Inflammatory macrophage treated with lipopolysaccharide for 4 hours (primary cell): ENCODE measurements around the gene MRC2.

Source experiments
- DNase-seq: peaks from one replicate; pipeline ENCODE4 v3.0.0-alpha.2; 2020

Gene MRC2

DNA sequence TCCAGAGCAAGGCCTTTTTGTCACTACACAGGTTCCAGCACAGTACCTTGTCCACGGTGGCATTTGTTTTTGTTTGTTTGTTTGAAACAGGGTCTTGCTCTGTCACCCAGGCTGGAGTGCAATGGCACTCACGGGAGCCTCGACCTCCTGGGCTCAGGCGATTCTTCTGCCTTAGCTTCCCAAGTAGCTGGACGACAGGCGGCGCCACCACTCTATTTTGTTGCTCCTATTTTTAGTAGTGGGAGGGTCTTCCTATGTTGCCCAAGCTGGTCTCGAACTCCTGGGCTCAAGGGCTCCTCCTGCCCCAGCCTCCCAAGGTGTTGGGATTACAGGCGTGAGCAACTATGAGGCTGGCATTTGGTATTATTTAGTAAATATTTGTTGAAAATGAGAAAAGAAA is 10.3 kb downstream of the MRC2 start:
- no peak for DNase-seq

DNA sequence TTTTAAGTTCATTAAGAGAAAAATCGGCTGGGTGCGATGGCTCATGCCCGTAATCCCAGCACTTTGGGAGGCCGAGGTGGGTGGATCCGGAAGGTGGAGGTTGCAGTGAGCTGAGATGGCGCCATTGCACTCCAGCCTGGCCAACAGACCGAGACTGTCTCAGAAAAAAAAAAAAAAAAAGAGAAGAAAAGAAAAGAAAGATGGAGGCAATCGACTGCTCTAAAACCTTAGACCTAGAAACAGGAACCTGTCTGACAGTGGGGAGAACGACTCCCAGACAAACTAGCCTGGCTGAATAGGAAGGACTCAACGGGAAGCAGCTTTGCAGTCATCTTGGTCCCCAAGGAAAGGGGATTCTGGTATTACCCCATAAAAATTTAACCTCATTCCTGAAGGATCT is 13.7 kb downstream of the MRC2 start:
- peak; percentile 17 for DNase-seq

DNA sequence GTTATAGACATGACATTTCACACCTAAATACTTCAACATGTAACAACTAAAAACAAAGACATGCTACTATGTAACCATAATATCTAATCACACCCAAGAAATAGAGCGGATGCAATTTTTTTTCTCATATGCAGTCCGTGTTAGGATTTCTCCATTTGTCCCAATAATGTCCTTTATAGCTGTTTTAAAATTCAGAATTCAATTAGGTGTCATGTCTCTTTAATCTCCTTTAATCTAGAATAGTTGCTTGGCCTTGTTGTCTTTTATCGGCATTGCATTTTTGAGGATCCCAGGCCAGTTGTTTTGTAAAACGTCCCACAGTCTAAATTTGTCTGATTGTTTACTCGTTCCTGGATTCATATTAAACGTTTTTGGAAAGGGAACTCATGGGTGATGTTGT is 14.5 kb downstream of the MRC2 start:
- no peak for DNase-seq

DNA sequence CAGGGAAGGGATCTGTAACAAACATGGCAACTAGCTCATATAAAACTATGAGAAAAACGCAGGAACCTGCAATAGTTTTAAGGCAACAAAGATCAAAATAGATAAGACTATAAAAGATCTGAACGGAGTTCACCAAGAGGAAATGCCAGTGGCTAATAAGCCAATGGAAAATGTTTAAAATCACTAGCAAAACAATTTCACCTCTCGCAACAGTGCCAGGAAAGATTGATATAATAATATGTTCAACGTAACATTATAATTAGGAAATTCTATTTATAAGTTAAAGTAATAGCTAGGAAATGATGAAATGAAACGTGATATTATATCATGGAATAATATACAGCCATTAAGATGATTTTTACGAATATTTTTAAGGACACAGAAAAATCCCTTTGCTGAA is 16.0 kb downstream of the MRC2 start:
- DNase-seq: no peak

DNA sequence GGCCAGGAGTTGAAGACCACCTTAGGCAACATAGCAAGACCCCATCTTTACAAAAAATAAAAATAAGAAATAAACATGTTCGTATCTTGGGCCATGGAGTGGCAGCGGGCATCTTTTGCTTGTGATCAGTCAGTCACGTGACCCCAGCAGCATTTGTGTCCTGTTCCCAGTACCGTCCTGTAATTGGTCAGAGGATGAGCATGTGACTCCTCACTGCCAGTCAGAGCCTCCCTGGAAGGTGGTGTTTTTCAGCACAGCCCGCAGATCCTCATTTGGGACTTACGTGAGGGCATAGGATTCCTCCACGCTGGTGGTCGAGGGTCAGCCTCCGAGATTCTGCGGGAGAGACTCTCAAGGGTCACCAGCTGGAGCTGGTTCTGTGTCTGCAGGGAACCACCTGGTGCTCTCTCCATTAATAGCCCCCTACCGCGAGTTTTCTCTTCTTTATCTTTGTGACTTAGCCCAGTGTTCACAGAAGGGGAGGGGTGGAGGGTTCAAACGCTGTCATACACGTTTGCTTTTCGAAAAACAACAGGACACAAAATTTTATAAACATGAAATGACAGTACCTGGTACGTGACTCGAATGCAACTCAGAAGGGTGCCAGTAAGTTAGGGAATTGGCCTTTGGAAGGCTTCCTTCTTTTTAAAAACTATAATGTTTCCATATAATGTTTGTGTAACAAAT is 17.2 kb downstream of the MRC2 start:
- no peak for DNase-seq

DNA sequence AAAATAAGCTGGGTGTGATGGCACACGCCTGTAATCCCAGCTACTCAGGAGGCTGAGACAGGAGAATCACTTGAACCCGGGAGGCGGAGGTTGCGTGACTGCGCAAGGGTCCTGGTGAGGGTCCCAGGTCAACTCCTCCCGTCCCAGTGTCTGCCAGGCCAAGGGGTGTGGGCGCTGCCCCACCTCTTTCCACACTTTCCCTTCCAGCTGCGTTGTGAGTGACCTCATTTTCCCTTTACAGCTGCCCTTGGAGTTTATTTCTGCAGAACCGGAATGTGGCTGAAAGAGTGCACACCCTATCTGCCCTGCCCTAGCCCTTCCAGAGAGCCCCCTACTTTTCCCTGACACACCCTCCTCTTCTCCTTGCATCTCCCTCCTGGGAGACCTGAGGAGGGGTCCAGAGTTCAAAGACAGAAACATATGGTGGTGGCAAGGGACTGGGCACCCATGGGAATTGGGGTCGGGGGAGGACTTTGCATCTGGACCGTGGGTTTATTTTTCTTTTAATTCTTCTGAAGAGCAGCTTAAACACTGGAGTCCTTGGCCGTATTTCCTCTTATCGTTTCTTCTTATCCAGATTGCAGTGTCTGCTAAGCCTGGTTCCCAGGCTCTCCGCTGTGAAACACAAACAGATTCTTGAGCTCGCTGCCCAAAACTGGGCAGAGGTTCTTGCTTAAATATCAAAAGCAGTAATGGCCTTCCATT is 20.9 kb downstream of the MRC2 start:
- no peak for DNase-seq

DNA sequence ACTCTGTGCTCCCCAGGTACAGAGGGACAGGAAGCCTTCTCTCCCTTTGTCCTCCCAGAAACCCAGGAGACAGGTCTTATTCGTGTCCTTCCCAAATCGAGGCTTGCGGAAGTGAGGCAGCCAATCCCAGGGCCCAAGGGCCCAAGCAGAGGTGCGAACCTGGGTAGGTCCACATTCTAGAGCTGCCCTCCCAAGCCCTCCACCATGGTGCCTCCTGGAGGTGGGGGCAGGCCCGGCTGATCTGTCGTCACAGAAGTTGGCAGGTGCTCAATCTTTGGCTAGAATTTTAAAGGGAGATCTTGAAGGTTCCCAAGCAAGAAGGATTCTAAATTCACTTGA is 21.5 kb downstream of the MRC2 start:
- no peak for DNase-seq

DNA sequence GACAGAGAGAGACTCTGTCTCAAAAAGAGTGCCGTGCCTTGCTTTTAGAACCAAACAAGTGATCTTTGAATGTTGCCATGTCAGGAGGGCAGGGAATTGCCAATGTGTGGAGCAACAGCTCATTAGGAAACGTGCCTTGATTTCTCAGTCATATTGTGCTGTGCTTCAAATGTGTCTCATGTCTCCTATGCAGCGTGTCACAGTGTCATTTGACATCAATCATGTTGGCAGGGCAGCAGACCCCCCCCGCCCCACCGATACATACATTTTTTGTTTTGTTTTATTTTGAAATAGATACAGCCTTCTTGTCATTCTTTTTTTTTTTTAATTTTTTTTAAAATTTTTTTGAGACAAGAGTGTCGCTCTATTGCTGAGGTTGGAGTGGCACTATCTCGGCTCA is 22.1 kb downstream of the MRC2 start:
- DNase-seq: peak; percentile 19

DNA sequence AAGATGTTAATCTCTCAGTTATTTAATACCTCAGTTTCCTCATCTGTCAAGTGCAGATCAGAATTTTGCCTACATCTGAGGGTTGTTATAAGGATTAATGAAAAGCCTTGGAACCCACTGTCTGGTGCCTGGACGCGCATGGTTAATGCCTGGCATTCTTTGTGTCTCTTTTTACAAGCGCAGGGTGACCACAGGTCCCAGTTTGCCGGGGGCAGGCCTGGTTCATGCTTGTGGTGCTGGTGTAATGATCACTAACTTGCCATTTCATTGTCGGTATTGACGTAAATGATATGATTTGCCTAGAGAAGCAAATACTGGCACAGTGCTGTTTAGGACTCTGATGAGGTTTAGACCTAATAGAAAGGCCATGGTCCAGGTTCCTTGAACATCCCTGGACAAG is 23.1 kb downstream of the MRC2 start:
- no peak for DNase-seq

DNA sequence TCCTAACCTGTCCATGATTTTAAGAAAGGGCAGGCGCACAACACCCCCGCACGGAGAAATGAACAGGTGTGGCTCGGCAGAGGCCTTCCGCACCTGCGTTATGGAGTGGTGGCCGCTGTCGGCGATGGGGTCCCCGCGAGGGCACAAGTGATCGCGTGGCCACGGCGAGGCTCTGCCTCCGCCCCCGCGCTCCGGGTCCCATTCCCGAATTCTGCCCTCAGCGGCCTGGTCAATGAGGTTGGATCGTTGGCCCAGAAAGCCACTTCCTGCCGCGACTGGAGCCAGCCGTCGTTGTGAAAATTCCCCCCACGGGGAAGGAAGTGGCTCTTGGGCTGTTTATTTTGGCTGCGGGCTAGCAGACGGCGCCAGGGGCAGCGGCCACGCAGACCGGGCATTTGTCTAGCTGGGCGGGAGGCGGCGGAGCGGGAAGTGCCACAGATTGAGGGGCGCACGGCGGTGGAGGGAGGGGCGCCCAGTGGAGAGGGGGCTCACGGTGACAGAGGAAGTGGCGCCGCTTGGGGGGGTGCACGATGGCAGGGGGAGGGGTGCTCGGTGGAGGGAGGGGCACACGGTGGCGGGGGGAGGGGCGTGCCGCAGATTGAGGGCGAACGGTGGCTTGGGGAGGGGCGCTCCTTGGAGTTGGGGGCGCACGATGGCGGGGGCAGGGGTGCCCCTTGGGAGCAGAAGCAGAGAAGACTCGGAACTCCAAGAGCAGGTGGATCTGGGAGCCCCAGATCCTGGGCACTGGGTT is 25.0 kb downstream of the MRC2 start:
- DNase-seq: peak; percentile 68

DNA sequence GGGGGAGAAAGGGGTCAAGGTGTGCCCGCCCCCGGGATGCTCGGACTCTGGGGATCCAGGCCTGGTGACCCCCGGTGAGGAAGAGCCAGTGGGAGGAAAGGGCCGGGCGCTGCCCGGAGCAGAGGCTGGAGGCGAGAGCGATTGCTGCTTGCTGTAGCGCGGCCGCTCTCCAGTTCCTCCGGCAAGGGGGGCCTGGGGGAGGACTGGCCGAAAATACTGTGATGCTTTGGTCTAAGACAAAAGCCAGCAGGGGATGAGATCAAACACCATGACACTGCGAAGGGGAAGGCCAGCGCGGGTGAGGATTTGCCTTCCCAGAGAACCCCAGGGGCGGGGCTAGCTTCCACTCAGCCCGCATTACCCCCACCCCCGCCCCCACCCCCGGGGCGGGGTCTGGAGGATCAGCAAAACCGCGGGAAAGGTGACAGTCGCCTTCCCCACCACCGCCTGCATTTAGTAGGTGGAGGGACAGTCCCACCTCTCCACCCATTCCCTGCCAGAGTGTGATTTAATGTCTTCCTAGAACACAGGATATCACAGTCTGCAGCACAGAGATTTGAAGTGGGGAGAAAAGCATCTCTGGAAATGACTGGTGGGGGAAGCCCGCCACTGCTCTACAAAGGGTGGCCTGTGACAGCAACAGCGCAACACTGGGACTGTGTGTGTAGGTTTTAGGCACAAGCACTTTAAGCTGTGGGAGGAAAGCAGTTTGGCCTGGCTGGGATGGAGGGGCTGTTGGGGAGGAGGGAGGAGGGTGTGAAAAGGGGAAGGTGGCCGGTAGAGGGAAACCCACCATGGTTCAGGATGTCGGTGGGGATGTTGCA is 25.7 kb downstream of the MRC2 start:
- DNase-seq: peak; percentile 33

DNA sequence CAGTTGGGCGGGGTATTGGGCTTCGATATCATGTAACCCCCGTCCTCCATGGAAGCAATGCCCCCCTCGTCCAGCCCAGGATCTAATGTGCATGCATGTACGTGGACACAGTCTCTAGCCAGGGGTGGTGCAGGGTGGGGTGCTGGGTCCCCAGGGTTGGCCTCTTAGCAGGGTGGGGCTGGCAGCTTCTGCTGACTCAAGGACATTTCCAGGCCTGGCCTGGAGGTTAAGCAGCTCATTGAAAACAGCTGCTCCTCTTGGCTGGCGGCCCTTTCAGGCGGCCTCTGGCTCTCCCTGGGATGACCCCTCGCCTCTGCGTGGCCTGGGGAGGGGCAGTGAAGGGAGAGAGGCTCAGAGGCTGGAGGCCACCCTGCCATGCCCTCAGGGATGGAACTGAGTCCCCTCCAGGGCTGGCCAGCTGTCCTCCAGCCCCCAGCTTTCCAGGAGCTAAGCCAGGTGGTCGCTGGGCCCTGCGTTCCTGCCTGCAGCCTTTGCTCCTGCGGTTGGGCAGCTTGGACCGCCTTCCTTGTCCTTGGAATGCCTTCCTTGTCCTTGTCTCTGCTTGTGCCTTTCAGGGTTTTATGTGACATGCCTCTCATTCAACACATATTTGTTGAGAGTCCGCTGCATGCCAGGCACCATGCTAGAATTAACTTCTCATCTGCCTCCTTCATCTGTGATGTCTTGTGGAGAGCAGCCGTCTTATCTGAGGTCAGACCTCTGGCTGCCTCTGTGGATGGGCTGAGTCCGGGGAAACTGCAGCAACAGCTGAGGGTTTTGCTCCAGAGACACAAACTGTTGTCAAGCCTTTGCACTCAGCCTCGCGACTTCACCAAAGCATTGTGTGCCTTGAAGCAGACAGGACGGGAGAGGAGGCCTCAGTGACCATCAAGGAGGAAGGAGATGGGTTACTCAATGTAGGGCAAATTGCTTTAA is 26.6 kb downstream of the MRC2 start:
- DNase-seq: no peak

DNA sequence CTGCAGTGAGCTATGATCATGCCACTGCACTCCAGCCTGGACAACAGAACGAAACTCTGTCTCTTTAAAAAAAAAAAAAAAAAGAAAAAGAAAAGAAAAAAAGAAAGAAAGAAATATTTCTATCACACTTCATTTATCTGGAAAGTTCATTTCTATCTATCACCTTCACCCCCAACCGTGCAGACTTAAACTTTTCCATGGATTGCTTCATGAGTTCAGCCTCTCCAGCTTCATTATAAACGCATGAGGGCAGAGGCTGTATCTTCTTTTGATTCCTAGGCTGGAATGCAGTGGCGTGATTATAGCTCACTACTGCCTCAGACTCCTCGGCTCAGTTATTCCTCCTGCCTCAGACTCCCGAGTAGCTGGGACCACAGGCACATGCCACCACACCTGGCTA is 28.2 kb downstream of the MRC2 start:
- DNase-seq: no peak

DNA sequence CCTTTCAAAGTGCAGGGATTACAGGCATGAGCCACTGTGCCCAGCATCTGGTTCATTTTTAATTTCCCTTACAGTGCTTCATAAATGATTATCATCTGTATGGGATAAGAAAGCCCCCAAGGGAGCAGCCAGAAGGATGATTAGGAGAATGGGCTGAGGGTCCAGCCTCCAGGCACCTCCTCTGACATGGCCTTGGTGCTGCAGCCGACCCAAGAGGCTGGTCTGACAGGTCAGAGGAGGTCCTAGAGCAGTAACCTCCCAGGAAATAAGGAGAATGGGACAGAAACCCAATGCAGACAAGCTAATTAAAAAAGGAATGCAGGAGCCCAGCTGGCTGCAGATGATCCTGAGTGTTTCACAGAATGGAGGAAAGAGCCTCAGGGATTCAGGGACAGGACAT is 29.0 kb downstream of the MRC2 start:
- DNase-seq: no peak

DNA sequence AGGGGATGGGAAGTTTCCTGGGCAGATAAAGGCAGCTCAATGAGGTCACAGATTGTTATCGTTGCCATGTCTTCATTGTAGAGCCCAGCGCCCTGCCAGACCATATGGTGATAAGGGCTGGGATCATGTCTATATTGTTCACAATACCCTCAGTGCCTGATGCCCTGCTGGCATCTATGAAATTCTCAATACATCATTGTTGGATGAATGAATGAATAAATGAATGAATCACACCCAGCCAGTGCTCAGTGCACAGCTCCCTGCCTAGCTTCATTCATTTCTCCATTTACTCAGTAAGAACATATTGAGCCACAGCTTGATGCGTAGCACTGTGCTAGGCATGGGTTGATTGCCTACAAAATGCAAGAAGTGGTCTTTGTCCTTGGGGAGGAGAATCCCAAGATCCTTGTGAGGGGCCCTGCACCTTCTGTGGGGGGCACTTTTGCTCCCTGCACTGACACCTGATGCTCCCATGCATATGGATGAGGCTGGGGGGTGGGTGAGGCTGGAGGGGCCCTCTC is 29.7 kb downstream of the MRC2 start:
- no peak for DNase-seq

DNA sequence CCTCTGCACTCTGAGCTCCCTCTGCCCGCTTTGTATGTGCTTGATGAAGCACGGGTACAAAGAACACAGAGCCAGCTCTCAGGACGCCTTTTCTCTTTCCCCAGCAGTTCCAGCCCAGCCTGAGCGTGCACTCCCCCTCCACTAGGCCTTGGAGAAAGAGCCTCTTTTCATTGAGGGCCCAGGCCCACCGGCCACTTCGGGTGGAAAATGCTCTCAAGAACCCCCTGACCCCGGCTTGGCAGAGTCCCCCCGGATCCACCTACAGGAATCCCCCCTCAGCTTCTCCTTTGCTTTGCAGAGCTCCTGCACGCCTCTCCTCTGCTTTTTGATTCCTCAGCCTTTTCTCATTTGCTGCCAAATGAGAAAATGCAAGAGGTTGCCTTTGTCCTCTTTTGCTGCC is 30.2 kb downstream of the MRC2 start:
- DNase-seq: no peak

DNA sequence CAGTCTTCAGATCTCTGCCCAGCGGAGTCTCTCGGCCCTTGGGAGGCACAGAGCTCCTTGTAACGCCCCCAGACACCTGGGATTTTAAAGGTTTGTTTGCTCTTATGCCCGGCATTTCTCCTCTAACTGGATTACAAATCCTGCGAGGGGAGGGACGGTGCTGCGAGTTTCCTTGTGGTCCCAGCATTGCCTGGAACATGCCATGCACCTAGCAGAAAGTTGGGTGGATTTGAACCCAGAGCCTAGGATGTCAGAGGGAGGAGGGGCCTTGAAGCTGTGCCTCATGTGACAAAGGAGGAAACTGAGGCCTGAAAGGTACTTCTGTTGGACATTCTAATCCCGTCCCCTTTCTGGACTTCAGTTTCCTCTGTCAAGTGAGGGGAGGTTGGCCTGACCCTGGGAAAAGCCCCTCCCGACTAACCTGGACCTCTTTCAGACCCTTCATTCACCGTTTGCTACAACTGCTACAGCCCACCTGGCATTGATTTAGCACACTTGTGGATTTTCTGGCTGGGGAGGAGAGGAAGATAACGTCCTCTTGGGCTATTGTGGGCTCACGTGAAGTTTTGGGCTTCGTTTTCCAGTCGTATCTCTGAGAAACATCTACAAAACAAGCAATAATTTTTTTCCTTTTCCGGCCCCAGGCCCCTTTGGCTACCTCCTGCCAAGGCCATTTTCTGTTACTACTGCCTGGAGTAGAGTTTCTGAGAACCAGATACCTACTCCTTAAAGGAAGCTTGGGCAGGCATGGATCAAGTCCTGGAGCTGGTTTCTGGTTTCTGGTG is 30.9 kb downstream of the MRC2 start:
- no peak for DNase-seq

DNA sequence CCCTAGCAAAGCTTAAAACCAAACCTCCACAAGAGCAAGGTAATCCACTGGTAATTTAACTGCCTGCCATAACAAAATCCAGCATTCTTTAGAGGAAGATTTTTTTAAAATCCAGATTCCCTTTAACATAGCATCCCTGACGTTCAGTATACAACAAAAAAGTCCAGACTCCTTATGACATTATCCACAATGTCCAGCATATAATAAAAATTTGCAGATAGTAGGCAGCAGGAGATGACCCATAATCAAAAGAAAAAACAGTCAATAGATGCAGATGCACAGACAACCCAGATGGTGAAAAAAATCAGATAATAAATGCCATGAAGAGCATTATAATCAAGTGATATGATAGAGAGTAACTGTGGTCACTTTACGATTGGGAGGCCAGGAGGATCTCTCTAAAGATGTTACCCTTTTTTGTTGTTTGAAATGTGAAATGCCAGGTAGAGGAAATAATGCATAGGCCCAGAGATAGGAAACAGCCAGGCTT is 33.2 kb downstream of the MRC2 start:
- DNase-seq: no peak

DNA sequence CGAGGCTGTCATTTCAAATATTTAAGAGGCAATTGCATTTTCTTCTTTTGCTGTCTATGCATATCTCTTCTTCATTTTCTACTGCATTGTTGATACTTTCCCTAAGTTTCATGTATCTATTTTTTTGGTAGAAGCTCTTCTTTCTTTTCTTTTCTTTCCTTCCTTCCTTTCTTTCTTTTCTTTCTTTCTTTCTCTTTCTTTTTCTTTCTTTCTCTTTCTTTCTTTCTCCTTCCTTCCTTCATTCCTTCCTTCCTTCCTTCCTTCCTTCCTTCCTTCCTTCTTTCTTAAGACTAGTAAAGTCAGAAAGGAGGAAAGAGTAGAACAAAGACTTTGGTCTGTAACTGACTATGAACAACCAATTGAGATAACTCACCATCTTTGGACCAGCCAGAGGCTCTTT is 33.9 kb downstream of the MRC2 start:
- no peak for DNase-seq

DNA sequence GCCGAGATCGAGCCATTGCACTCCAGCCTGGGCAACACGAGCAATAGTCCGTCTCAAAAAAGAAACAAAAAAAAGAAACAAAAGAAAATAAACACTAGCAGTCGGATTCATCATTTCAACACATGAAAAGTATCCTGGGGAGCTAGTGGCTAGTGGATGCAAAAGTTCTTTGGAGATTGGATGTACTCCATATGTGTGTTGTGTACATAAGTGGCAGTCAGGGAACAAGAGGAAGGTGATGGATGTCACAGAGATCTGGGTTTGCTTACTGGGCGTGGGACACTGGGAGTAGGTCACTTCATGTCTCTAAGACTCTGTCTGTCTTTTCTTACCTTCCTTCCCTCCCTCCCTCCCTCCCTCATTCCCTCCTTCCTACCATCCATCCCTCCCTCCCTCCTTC is 35.4 kb downstream of the MRC2 start:
- no peak for DNase-seq

DNA sequence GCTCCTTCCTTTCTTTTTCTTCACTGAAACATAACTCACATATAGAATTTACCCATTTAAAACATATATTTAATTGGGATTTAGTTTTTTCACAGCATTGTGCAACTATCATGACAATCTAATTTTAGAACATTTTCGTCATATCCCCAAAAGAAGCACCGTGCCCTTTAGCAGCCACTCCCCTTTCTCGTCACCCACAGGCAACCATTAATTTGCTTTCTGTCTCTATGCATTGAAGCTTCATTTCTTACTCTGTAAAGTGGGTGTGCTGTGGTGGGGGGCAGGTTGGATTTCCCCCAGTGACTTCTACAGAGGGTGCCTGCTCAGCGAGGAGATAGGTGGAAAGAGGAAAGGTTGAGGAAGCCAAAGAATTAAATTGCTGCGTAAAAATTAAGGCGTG is 35.8 kb downstream of the MRC2 start:
- peak; percentile 29 for DNase-seq
